LNCaP clone FGC (cell line): ENCODE results near the gene SHISAL2B.
A peak's percentile ranks its signal among the peaks of the same experiment; 100 is the strongest.

ENCODE experiments used
- DNase-seq: peaks from one replicate; pipeline ENCODE4 v3.0.0-alpha.2; 2011; ENCODE audit warnings: low read depth
- H3K4me3 ChIP-seq: 2 replicates; pipeline ENCODE4 v1.5.1; 2011; ENCODE audit warnings: mild to moderate bottlenecking, low read depth, low read length, control low read depth
- CTCF ChIP-seq: IDR thresholded peaks from 2 replicates; pipeline ENCODE4 v1.5.1; 2012; ENCODE audit warnings: mild to moderate bottlenecking; ENCODE audit not compliant: control insufficient read depth, insufficient read depth; ENCODE audit errors: extremely low read depth

The SHISAL2B gene

GRCh38 chr5:64678374-64678773 lies 11.9 kb upstream of the SHISAL2B start:
- DNase-seq: no peak
- no peak for TF ChIP-seq CTCF
- no peak overlapping the region for H3K4me3 ChIP-seq

- TF ChIP-seq CTCF: no peak
- H3K4me3 ChIP-seq: no peak overlapping the region
- DNase-seq: no peak
Measured at GRCh38 chr5:64680289-64680688, 10.0 kb upstream of the SHISAL2B start.

- TF ChIP-seq CTCF: peak; percentile 36
- H3K4me3 ChIP-seq: no peak overlapping the region
- DNase-seq: no peak
Measured at GRCh38 chr5:64682608-64683007, 7.7 kb upstream of the SHISAL2B start.

- DNase-seq: no peak
- TF ChIP-seq CTCF: no peak
- H3K4me3 ChIP-seq: no peak overlapping the region
Measured at GRCh38 chr5:64685866-64686265, 4.4 kb upstream of the SHISAL2B start.

- TF ChIP-seq CTCF: no peak
- no peak for DNase-seq
- H3K4me3 ChIP-seq: no peak overlapping the region
Measured at GRCh38 chr5:64688391-64688790, 1.9 kb upstream of the SHISAL2B start.

- DNase-seq: no peak
- no peak for TF ChIP-seq CTCF
- no peak overlapping the region for H3K4me3 ChIP-seq
Measured at GRCh38 chr5:64688965-64689364, 1.3 kb upstream of the SHISAL2B start.

- no peak for DNase-seq
- H3K4me3 ChIP-seq: no peak overlapping the region
- TF ChIP-seq CTCF: no peak
Measured at GRCh38 chr5:64690104-64690416, 243 bp upstream of the SHISAL2B start.
